ENCODE results near the gene GBE1. TPM values are rescaled to one million over a fixed set of nuclear protein-coding genes. Genes with fewer than 3 reads are reported as not detected.

The GBE1 gene
- total RNA-seq, 4 donors from 2014 or later, result 22.2 to 27.8 (median 25.3) TPM

GRCh38 chr3:81663114-81663513, 98.3 kb downstream of the GBE1 start:
- no peak for DNase-seq (ENCODE audit: extremely low spot score)
- 93% methylated on average over 5 of the region's 10 CpGs for WGBS
- intact Hi-C loops (cut with DNase I), result no loop called here

GRCh38 chr3:81660036-81660435, 101.4 kb downstream of the GBE1 start:
- no peaks in the 10 kb centered on the region for H3K27me3 ChIP-seq
- 100% methylated on average over 1 of the region's 1 CpG for WGBS
- H3K36me3 ChIP-seq, result no peaks in the 10 kb centered on the region
- intact Hi-C loops (cut with DNase I), result no loop called here
- no peak for TF ChIP-seq POLR2A (IDR thresholded peaks at IDR 0.05; ENCODE audit: low read depth)
- TF ChIP-seq CTCF (IDR thresholded peaks at IDR 0.05), result no peak
- no peak for TF ChIP-seq EP300 (IDR thresholded peaks at IDR 0.05)
- no peak for TF ChIP-seq POLR2AphosphoS5 (IDR thresholded peaks at IDR 0.05)
- no peak for DNase-seq (ENCODE audit: extremely low spot score)
- no peaks in the 10 kb centered on the region for H3K9me3 ChIP-seq
- H3K4me3 ChIP-seq, result no peak overlapping the region
- peaks cover 0 to 9% (median 0%) of the 10 kb centered on the region in 4 donors for H3K4me1 ChIP-seq
- H3K27ac ChIP-seq (replicated peaks in 1 of 4), result no peak overlapping the region

More at GRCh38 chr3:81663114-81663513, 98.3 kb downstream of the GBE1 start:
- no peak for TF ChIP-seq EP300 (IDR thresholded peaks at IDR 0.05)
- TF ChIP-seq POLR2A (IDR thresholded peaks at IDR 0.05; ENCODE audit: low read depth), result no peak
- Histone ChIP-seq H3K27me3 (no peaks in the 10 kb centered on the region), H3K9me3 (no peaks in the 10 kb centered on the region), H3K36me3 (peaks cover 0 to 5% (median 0%) of the 10 kb centered on the region in 4 donors), H3K27ac (replicated peaks in 1 of 4) (no peak overlapping the region), H3K4me3 (no peak overlapping the region), H3K4me1 (peaks cover 0 to 5% (median 0%) of the 10 kb centered on the region in 4 donors)

GRCh38 chr3:81658322-81658997, 103.0 kb downstream of the GBE1 start:
- DNase-seq (ENCODE audit: extremely low spot score), result no peak
- Histone ChIP-seq H3K4me3 (no peak overlapping the region), H3K9me3 (no peaks in the 10 kb centered on the region), H3K36me3 (no peaks in the 10 kb centered on the region), H3K27me3 (no peaks in the 10 kb centered on the region), H3K4me1 (peaks cover 0 to 9% (median 0%) of the 10 kb centered on the region in 4 donors), H3K27ac (replicated peaks in 1 of 4) (no peak overlapping the region)
- TF ChIP-seq CTCF (IDR thresholded peaks at IDR 0.05), result no peak
- TF ChIP-seq EP300 (IDR thresholded peaks at IDR 0.05), result no peak
- no peak for TF ChIP-seq POLR2AphosphoS5 (IDR thresholded peaks at IDR 0.05)
- TF ChIP-seq POLR2A (IDR thresholded peaks at IDR 0.05; ENCODE audit: low read depth), result no peak
- 58% methylated on average over 3 of the region's 3 CpGs for WGBS
- intact Hi-C loops (cut with DNase I), result no loop called here

- 57% methylated on average over 4 of the region's 4 CpGs for WGBS
- H3K9me3 ChIP-seq, result no peaks in the 10 kb centered on the region
- TF ChIP-seq CTCF (IDR thresholded peaks at IDR 0.05), result no peak
- no peak for TF ChIP-seq POLR2A (IDR thresholded peaks at IDR 0.05; ENCODE audit: low read depth)
- no peaks in the 10 kb centered on the region for H3K27me3 ChIP-seq
- H3K36me3 ChIP-seq, result peaks cover 0 to 10% (median 0%) of the 10 kb centered on the region in 4 donors
- intact Hi-C loops (cut with DNase I), result no loop called here
- H3K27ac ChIP-seq (replicated peaks in 1 of 4), result no peak overlapping the region
- DNase-seq (ENCODE audit: extremely low spot score), result no peak
- no peaks in the 10 kb centered on the region for H3K4me1 ChIP-seq
- no peak overlapping the region for H3K4me3 ChIP-seq
Measured at GRCh38 chr3:81651139-81651538, 110.3 kb downstream of the GBE1 start.

- DNase-seq (ENCODE audit: extremely low spot score), result no peak
- TF ChIP-seq POLR2AphosphoS5 (IDR thresholded peaks at IDR 0.05) (no peak), CTCF (IDR thresholded peaks at IDR 0.05) (no peak), EP300 (IDR thresholded peaks at IDR 0.05) (no peak), POLR2A (IDR thresholded peaks at IDR 0.05; ENCODE audit: low read depth) (no peak)
- 95% methylated on average over 3 of the region's 3 CpGs for WGBS
- no peak overlapping the region for H3K27ac ChIP-seq (replicated peaks in 1 of 4)
- intact Hi-C loops (cut with DNase I), result no loop called here
- H3K4me3 ChIP-seq, result no peak overlapping the region
- H3K27me3 ChIP-seq, result no peaks in the 10 kb centered on the region
- no peaks in the 10 kb centered on the region for H3K4me1 ChIP-seq
- H3K9me3 ChIP-seq, result no peaks in the 10 kb centered on the region
- H3K36me3 ChIP-seq, result peaks cover 0 to 10% (median 4%) of the 10 kb centered on the region in 4 donors
Measured at GRCh38 chr3:81650187-81650586, 111.3 kb downstream of the GBE1 start.
